Psoas muscle (tissue), 8 donors: ENCODE data around the gene GDNF. TPM values are rescaled to one million over a fixed set of nuclear protein-coding genes. Genes with fewer than 3 reads are reported as not detected.

Experiments used
- ATAC-seq, 4 donors: fragments of 200-7000 bp; cut with Tn5 transposase; one replicate each; pipeline ENCODE4 v1.9.1; 2020; ENCODE audit warnings: moderate library complexity in 3 of 4, mild to moderate bottlenecking in 2 of 4
- DNase-seq, 2 donors: peaks; one replicate each; pipeline ENCODE4 v3.0.0-alpha.2; 2020
- H3K27ac ChIP-seq: fragments of 200-600 bp; one replicate; pipeline ENCODE4 v1.8.0; 2022
- H3K27me3 ChIP-seq, 3 donors: fragments of 200-600 bp in 1 of 3; one replicate each; pipeline versions ENCODE4 v1.6.1 to v1.8.0; 2013 to 2022; ENCODE audit warnings: low read length in 2 of 3, mild to moderate bottlenecking in 2 of 3, moderate library complexity in 1 of 3; ENCODE audit not compliant: insufficient read depth in 3 of 3
- H3K36me3 ChIP-seq, 2 donors: fragments of 200-600 bp in 1 of 2; one replicate each; pipeline versions ENCODE4 v1.6.1 to v1.8.0; 2013 to 2022; ENCODE audit warnings: low read depth in 1 of 2, mild to moderate bottlenecking in 1 of 2, moderate library complexity in 1 of 2; ENCODE audit not compliant: insufficient read depth in 1 of 2
- H3K4me1 ChIP-seq: fragments of 200-600 bp; one replicate; pipeline ENCODE4 v1.8.0; 2022
- H3K4me3 ChIP-seq: fragments of 200-600 bp; one replicate; pipeline ENCODE4 v1.8.0; 2022; ENCODE audit warnings: mild to moderate bottlenecking
- H3K9me3 ChIP-seq: fragments of 200-600 bp; one replicate; pipeline ENCODE4 v1.8.0; 2022
- WGBS, 3 donors: extraction: QIAGEN DNeasy Blood & Tissue Kit; methylation state at CpG; one replicate each; pipeline versions ENCODE4 v1.1.6 to v1.1.7; 2013; 5-methylcytosine and 5-hydroxymethylcytosine counted together
- intact Hi-C, 2 donors: fragments of 100-400 bp; cut with DNase I; formaldehyde crosslinking; loops; one replicate each; pipeline versions ENCODE4 v1.11.0 to v1.14.2; 2022
- polyA plus RNA-seq, 3 donors: library from polyadenylated mRNA; stranded (reverse); fragments of 200-250 nt; gene quantifications; one replicate each; pipeline ENCODE4 v1.2.3, GENCODE V29; 2013
- total RNA-seq, 4 donors: library from RNA; stranded (reverse); fragmentation: NEBNext Ultra II Directional in 2 of 4; extraction: Animal tissue kit (Norgen Biotek cat#: 25700) in 2 of 4; gene quantifications; one replicate each; pipeline versions ENCODE4 v1.2.1 to v1.2.4, GENCODE V29; 2021 to 2023
- TF ChIP-seq, protein P1 (sequence below): fragments of 200-600 bp; IDR thresholded peaks from one replicate; pipeline ENCODE4 v1.8.0; 2022; ENCODE audit warnings: antibody characterized with exemption
- donor health status: healthy with polysubstance abuse.
- donor health status: DM: no; HTN: no; CAD: no; lungs with moderate emphysema.
- donor health status: Bipolar disorder and iron deficiency.
- donor health status: healthy.
- donor health status: DM: yes; HTN: yes; CAD: no.
- donor health status: DM: no; HTN: no; CAD: no.
- donor health status: DM: no; HTN: no; CAD: no.
- donor health status: DM: yes; HTN: yes; CAD: no.

GDNF gene
- total and polyA plus RNA-seq, 7 donors: 0.43 to 155 (median 14.5) TPM

DNA sequence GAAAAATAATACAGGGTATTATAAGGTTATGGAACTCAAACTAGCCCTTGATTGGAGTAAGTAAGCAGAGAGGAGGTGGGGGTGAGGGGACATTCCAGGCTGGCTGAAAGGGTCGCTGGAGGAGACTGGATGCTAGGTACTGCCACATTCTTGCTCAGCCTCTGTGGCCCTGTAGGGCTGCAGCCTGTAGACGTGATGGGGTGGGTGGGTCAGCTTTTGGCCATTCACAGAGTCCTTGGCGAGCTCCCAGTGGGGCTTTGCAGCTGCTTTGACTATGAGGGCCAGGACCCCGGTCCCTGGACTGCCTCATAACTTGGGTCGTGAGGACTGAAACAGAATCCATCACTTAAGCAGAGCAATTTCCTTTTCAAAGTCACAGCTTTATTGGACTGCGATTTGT, 4.2 kb upstream of the GDNF start:
- H3K27me3 ChIP-seq: peaks cover 0 to 15% (median 5%) of the 10 kb centered on the region in 3 donors
- ATAC-seq (no peak), DNase-seq (no peak)
- H3K4me1 ChIP-seq: peaks cover 22% of the 10 kb centered on the region
- H3K9me3 ChIP-seq: no peaks in the 10 kb centered on the region
- 28 to 31% (median 29%) methylated on average over 6 of the region's 6 CpGs for WGBS, 3 donors
- intact Hi-C loops: loop anchor here in 1 of 2 donors (10.0 kb wide), 1 partner anchor 321 kb away; no protein-coding TSS in a partner anchor
- no peak overlapping the region for H3K27ac ChIP-seq
- H3K4me3 ChIP-seq: no peak overlapping the region
- peaks cover 0 to 5% of the 10 kb centered on the region in 2 donors for H3K36me3 ChIP-seq
- TF ChIP-seq, protein P1, sequence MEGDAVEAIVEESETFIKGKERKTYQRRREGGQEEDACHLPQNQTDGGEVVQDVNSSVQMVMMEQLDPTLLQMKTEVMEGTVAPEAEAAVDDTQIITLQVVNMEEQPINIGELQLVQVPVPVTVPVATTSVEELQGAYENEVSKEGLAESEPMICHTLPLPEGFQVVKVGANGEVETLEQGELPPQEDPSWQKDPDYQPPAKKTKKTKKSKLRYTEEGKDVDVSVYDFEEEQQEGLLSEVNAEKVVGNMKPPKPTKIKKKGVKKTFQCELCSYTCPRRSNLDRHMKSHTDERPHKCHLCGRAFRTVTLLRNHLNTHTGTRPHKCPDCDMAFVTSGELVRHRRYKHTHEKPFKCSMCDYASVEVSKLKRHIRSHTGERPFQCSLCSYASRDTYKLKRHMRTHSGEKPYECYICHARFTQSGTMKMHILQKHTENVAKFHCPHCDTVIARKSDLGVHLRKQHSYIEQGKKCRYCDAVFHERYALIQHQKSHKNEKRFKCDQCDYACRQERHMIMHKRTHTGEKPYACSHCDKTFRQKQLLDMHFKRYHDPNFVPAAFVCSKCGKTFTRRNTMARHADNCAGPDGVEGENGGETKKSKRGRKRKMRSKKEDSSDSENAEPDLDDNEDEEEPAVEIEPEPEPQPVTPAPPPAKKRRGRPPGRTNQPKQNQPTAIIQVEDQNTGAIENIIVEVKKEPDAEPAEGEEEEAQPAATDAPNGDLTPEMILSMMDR: no peak

DNA sequence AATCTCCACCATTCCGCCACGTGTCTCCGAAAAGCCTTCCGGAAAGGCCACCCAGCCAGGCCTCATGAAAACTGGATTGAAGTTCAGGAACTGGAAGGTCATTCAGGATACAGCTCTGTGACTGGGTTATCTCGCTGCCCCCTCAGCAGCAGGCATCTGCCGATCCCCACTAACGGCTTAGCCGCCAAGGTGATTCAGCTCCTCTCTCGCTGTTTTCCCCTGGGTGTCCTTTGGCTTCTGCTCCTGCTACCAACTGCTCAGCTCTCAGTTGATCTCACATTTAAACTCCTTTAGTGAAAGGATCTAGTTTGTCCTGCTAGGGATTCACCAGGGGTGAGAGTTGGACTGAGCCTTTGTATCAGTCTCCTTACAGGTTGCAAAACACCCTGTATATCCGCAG, 2.2 kb upstream of the GDNF start:
- 83 to 90% (median 85%) methylated on average over 10 of the region's 10 CpGs for WGBS, 3 donors
- H3K4me1 ChIP-seq: peaks cover 10% of the 10 kb centered on the region

DNA sequence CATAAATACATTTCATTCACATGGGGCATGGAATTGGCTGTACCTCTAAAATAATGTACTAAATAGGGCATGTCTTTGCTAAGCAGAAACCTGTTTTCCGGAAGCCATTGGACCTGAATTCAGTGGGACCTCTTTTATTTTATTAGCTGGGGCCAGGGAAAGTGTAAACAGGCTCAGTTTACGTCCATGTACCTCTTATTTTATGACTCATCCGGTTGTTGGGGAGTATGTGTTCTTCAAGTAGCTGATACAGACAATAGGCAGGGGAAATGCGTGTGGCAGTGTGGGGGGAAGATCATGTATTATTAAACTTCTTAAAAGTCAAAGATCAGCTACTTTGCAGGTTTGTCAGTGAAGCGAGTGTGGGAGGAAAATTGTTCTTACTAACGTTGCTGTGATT, 1.4 kb upstream of the GDNF start:
- intact Hi-C loops: loop anchor here (2.0 to 10.0 kb wide), 2 partner anchors 324 to 326 kb away; no protein-coding TSS in a partner anchor
- Histone ChIP-seq H3K27me3 (peaks cover 2 to 23% (median 5%) of the 10 kb centered on the region in 3 donors), H3K4me3 (peak overlapping the region; percentile 73), H3K27ac (peak overlapping the region; percentile 92), H3K9me3 (no peaks in the 10 kb centered on the region), H3K4me1 (peaks cover 3% of the 10 kb centered on the region), H3K36me3 (peaks cover 0 to 32% of the 10 kb centered on the region in 2 donors)
- WGBS, 3 donors: 66 to 75% (median 71%) methylated on average over 6 of the region's 6 CpGs
- TF ChIP-seq, protein P1: no peak
- DNase-seq: no peak
- ATAC-seq: no peak

More for the DNA sequence above, 2.2 kb upstream of the GDNF start:
- no peak overlapping the region for H3K27ac ChIP-seq
- H3K36me3 ChIP-seq: peaks cover 0 to 24% of the 10 kb centered on the region in 2 donors
- ATAC-seq (no peak), DNase-seq (no peak)
- TF ChIP-seq, protein P1: no peak
- no peaks in the 10 kb centered on the region for H3K9me3 ChIP-seq
- H3K4me3 ChIP-seq: peak overlapping the region; percentile 73
- intact Hi-C loops: loop anchor here in 1 of 2 donors (10.0 kb wide), 1 partner anchor 323 kb away; no protein-coding TSS in a partner anchor
- peaks cover 2 to 16% (median 5%) of the 10 kb centered on the region in 3 donors for H3K27me3 ChIP-seq

DNA sequence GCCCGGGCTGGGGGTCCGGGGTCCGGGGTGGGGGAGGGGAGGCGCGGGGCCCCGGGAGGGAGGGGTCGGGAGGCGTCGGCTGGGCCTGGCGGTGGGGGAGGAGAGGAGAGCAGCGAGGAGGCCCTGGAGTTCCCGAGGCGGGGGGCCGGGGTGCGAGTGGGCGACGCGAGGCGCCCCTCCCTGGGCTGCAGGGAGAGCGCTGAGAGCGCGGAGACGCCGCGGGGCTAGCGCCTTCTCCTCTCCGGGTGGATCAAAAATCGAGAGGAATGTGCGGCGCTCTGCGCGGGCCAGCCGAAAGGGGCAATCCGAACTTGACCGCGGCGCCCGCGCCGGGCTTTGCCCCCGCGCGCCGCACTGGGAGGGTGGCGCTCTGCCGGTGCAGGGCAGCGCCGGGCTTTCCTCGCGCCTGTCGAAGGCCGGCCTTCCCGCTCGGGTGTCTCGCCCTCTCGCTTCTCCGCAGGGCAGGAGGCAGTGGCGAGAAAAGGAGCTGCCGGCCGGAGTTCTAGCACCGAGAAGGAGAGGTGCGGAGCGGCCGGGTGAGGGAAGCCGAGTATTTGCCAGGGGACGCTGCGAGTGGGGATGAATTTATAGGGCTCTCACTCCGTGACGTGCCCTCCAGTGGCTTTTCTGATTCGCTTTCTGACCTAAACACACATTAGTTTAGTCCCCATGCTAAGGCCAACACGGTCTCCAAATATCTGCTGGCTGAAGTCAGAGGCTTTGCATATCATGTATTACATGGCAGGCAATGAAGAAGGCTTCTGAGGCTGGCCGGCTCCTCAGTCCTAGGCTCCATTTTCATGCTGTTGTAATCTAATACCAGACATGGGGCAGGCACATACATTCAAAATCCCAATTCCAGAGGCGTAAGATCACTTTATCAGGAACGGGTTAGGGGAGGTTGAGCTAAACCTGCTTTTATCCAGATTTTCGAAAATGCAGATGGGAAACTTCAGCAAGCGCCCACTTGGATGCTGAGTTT, 503 bp upstream of the GDNF start:
- Histone ChIP-seq H3K27ac (peak overlapping the region; percentile 92), H3K27me3 (peaks cover 2 to 24% (median 5%) of the 10 kb centered on the region in 3 donors), H3K9me3 (no peaks in the 10 kb centered on the region), H3K4me1 (peaks cover 3% of the 10 kb centered on the region), H3K36me3 (peaks cover 0 to 41% of the 10 kb centered on the region in 2 donors), H3K4me3 (peak overlapping the region; percentile 73)
- ATAC-seq (peak; percentile 71 to 76 (median 73)), DNase-seq (peak; percentile 44 to 85)
- intact Hi-C loops: loop anchor here (2.0 to 10.0 kb wide), 2 partner anchors 324 to 326 kb away; no protein-coding TSS in a partner anchor
- WGBS, 3 donors: 3 to 5% (median 5%) methylated on average over 48 to 76 of the region's 76 CpGs
- TF ChIP-seq, protein P1: peak; percentile 32
